HuH-7 (cell line): ENCODE data around the gene CCDC57.

Experiments
- DNase-seq: peaks from one replicate; pipeline ENCODE4 v3.0.0; 2011; ENCODE audit warnings: low spot score

The CCDC57 gene

GRCh38 chr17:82121246-82121645 lies 91.4 kb downstream of the CCDC57 start:
- DNase-seq, result no peak

GRCh38 chr17:82120148-82120547 lies 92.5 kb downstream of the CCDC57 start:
- DNase-seq, result no peak

GRCh38 chr17:82118815-82119380 lies 93.7 kb downstream of the CCDC57 start:
- DNase-seq, result no peak

- DNase-seq, result no peak
These were observed 94.4 kb downstream of the CCDC57 start for GRCh38 chr17:82118168-82118814.

GRCh38 chr17:82117139-82118090 lies 95.2 kb downstream of the CCDC57 start:
- no peak for DNase-seq

GRCh38 chr17:82116246-82116645 lies 96.4 kb downstream of the CCDC57 start:
- no peak for DNase-seq

GRCh38 chr17:82114872-82115271 lies 97.8 kb downstream of the CCDC57 start:
- DNase-seq, result no peak

GRCh38 chr17:82114447-82114846 lies 98.2 kb downstream of the CCDC57 start:
- no peak for DNase-seq

GRCh38 chr17:82113941-82114340 lies 98.7 kb downstream of the CCDC57 start:
- no peak for DNase-seq

- DNase-seq, result no peak
These were observed 99.2 kb downstream of the CCDC57 start for GRCh38 chr17:82113422-82113821.

- DNase-seq, result no peak
These were observed 99.7 kb downstream of the CCDC57 start for GRCh38 chr17:82112914-82113311.

- DNase-seq, result no peak
These were observed 100.3 kb downstream of the CCDC57 start for GRCh38 chr17:82112181-82112913.

- DNase-seq, result peak; percentile 56
These were observed 102.3 kb downstream of the CCDC57 start for GRCh38 chr17:82110298-82110697.

- no peak for DNase-seq
These were observed 103.6 kb downstream of the CCDC57 start for GRCh38 chr17:82108961-82109475.

GRCh38 chr17:82108496-82108945 lies 104.1 kb downstream of the CCDC57 start:
- no peak for DNase-seq

GRCh38 chr17:82108038-82108437 lies 104.6 kb downstream of the CCDC57 start:
- no peak for DNase-seq

GRCh38 chr17:82107341-82107860 lies 105.2 kb downstream of the CCDC57 start:
- DNase-seq, result peak; percentile 67

- no peak for DNase-seq
These were observed 105.8 kb downstream of the CCDC57 start for GRCh38 chr17:82106688-82107305.

- DNase-seq, result peak; percentile 80
These were observed 106.6 kb downstream of the CCDC57 start for GRCh38 chr17:82105882-82106687.

- no peak for DNase-seq
These were observed 107.2 kb downstream of the CCDC57 start for GRCh38 chr17:82105417-82105881.
